Lung microvascular endothelial cell (primary cell): ENCODE data around the gene SPP1. TPM values are rescaled to one million over a fixed set of nuclear protein-coding genes. Genes with fewer than 3 reads are reported as not detected.
"Not testable (repeated sequence)": the region's sequence is repeated elsewhere in the genome, so short reads cannot be mapped to it uniquely, and the experiment has no call there.

Experiments
- DNase-seq, 2 donors: peaks; one replicate each; pipeline versions ENCODE4 v3.0.0 to v3.0.0-alpha.2; 2010; ENCODE audit warnings: low read depth in 2 of 2
- total RNA-seq: library from RNA; depleted of rRNA; stranded (reverse); fragments of >200 nt; gene quantifications from 2 replicates; pipeline ENCODE4 v1.2.1, GENCODE V29; 2014

The SPP1 gene
- not detected in 2 replicates for total RNA-seq

DNA sequence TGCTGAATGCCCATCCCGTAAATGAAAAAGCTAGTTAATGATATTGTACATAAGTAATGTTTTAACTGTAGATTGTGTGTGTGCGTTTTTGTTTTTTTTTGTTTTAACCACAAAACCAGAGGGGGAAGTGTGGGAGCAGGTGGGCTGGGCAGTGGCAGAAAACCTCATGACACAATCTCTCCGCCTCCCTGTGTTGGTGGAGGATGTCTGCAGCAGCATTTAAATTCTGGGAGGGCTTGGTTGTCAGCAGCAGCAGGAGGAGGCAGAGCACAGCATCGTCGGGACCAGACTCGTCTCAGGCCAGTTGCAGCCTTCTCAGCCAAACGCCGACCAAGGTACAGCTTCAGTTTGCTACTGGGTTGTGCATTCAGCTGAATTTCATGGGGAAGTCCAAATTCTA, at the start of gene SPP1:
Gene SPP1, plus strand, starts transcription at position 249 of the 400 bp plus-strand sequence. CDS start 1,182 bp downstream, outside the sequence.
- DNase-seq, result no peak

- DNase-seq, result no peak
These were observed 48.9 kb upstream of the SPP1 start for GRCh38 chr4:87926554-87927098.

DNA sequence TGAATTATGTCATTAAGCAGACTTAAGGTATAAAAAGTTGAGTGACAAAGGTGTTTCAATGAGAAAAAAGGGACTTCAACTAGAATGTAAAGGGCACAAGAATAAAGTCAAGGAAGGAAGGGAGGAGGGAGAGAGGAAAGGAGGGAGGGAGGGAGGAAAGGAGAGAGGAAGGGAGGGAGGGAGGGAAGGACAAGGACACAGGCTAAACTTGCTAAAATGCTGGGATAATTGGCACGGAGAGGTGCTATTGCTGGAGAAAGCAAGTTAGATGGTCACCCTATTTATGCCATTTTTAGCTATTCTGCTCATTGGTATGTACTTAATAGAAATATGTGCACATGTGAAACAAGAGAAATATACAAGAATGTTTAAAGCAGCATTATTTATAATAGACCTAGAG, 44.9 kb upstream of the SPP1 start:
- no peak for DNase-seq

DNA sequence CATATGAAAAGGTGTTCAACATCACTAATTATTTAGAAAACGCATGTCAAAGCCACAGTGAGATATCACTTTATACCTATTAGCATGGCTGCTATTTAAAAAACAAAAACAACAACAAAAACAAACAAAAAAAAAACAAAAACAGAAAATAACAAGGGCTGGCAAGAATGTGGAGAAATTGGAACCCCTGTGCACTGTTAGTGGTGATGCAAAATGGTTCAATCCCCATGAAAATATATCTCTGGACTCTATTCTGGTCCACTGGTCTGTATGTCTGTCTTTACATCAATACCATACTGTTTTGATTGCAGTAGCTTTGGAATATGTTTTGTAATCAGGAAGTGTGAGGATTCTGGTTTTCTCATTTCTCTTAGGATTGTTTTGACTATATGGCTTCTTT, 43.6 kb upstream of the SPP1 start:
- no peak for DNase-seq

DNA sequence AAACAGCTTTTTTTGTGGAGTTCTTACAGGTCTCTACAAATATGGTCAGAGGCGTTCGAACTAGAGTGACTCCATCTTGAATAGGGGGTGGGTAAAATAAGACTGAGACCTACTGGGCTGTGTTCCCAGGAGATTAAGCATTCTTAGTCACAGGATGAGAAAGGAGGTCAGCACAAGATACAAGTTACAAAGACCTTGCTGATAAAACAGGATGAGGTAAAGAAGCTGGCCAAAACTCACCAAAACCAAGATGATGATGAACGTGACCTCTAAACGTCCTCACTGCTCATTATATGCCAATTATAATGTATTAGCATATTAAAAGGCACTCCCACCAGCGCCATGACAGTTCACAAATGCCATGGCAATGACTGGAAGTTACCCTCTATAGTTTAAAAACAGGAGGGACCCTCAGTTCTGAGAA, 42.8 kb upstream of the SPP1 start:
- DNase-seq, result no peak

DNA sequence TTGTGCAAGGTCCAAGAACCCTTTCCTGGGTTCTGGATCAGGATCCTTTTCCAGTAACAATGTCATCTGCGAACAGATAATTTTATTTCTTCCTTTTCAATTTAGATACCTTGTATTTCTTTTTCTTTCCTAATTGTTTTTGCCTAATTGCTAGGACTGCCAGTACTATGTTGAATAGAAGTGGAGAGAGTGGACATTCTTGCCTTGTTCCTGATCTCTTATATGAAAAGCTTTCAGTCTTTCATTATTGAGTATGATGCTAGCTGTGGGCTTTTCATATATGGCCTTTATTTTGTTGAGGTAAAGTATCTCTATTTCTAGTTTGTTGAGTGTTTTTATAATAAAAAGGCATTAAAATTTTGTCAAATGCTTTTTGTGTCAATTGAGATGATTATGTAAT, 42.2 kb upstream of the SPP1 start:
- no peak for DNase-seq

DNA sequence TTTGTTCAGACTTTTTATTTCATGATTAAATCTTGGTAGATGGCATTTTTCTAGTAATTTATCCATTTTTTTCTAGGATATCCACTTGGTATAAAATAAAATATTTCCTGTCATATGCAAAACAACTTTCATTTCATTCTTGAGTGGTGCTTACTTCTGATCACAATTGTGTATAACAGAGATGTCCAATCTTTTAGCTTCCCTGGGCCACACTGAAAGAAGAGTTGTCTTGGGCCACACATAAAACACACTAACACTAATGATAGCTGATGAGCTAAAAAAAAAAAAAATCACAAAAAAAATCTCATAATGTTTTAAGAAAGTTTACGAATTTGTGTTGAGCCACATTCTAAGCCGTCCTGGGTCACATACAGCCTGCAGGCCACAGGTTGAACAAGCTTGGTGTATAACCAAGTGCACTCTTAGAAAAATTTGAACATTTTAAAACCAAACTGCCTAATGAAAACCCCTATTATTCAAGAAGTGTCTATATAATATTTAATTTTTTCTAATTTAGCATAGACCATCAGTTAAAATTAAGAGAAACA, 41.3 kb upstream of the SPP1 start:
- DNase-seq, result no peak

DNA sequence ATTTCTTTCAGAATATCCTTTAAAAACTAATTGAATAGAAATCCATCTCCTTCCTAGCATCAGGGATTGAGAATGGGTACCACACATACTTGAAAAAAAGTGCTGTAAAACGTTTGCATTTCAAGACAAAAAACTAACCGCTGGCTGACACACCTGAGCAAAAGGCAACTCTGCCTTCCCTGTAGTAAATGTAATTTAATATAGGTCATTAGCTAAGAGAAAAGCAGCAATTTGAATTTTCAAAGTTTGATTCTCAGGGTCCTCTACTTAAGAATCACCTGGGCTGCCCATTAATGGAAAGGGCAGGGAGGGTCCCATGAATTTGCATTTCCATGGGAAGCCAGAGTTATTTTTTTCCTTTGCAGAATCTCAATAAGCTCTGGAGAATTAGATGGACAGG, 40.5 kb upstream of the SPP1 start:
- DNase-seq, result no peak

- DNase-seq, result not testable (repeated sequence)
These were observed 39.6 kb upstream of the SPP1 start for GRCh38 chr4:87935954-87936353.

- no peak for DNase-seq
These were observed 38.0 kb upstream of the SPP1 start for GRCh38 chr4:87937523-87937922.

DNA sequence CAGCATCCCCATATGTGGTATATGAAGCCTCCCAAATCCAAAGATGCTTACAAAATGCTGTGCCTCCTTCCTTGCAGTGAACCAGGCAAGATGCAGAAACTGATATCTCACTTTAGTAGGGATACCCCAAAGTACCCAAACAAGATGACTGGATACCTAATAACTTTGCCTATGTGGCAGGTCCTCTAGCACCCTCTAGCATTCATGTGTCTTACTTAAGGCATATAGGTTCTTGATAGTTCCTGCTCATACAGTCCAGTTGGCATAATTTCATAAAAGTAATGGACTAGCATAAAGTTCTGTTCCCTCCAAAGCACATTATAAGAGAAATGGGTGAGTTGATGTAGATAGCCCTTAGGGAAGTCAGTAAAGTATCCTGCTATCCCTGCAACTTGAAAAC, 36.8 kb upstream of the SPP1 start:
- DNase-seq, result no peak

- no peak for DNase-seq
These were observed 35.4 kb upstream of the SPP1 start for GRCh38 chr4:87939978-87940690.

- DNase-seq, result not testable (repeated sequence)
These were observed 34.7 kb upstream of the SPP1 start for GRCh38 chr4:87940809-87941208.

DNA sequence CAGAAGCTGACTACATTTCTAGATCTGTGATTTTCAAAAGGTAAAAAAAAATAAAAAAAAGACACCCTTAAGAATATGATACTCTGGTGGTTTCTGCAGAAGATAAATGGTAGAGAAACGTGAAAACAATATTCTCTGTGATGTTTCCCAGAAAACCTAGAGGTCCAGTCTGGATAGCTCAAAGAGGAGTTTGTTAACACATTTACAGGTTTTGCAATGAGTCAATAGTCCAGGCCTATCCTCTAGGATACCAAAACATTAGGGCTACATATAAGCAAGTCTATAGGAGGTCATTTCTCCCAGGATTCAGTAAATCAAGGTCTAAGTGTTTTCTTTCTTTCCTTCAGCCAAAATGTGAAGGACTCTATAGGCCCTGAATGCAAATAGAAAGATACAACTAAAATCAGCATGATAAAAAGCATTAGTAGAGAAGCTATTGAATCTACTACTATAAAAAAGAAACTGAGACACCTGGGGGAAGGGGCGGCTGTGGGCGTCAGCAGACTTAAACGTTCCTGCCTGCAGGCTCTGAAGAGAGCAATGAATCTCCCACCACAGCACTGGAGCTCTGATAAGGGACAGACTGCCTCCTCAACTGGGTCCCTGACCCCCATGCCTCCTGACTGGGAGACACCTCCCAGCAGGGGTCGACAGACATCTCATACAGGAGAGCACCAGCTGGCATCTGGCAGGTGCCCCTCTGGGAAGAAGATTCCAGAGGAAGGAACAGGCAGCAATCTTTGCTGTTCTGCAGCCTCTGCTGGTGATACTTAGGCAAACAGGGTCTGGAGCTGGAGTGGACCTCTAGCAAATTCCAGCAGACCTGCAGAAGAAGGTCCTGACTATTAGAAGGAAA, 33.7 kb upstream of the SPP1 start:
- no peak for DNase-seq

- DNase-seq, result no peak
These were observed 31.8 kb upstream of the SPP1 start for GRCh38 chr4:87943660-87944149.

GRCh38 chr4:87944967-87945366, 30.5 kb upstream of the SPP1 start:
- DNase-seq, result no peak

- DNase-seq, result no peak
These were observed 28.7 kb upstream of the SPP1 start for GRCh38 chr4:87946766-87947165.

DNA sequence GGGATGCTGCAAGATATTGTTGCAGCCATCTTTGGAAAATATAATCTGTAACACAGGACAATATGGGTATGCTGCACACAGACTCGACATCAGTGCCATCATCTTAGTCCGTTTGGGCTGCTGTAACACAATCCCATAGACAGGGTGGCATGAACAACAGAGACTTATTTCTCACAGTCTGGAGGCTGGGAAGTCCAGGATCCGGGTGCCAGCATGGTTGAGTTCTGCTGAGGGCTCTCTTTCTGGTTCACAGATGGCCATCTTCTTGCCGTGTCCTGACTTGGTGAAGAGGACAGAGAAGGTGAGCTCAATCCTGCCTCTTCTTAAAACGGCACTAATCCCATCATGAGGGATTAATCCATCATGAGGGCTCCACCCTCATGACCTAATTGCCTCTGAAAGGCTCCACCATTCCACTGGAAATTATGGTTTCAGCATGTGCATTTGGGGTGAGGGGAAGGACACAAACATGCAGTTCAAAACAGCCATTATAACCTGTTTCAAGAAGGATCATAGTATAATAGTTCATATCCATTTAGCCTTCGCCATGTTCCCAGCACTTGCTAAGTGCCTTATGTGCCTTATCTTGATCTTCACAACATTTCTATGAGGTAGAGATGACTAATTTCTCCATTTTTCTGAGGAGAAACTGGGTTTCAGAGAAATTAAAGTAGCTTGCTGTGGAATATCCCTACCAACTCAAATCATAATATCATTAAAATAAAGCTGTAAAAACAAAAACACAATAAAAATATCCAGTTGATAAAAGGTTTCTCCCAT, 27.9 kb upstream of the SPP1 start:
- DNase-seq, result peak in 1 of 2 donors; percentile 13

DNA sequence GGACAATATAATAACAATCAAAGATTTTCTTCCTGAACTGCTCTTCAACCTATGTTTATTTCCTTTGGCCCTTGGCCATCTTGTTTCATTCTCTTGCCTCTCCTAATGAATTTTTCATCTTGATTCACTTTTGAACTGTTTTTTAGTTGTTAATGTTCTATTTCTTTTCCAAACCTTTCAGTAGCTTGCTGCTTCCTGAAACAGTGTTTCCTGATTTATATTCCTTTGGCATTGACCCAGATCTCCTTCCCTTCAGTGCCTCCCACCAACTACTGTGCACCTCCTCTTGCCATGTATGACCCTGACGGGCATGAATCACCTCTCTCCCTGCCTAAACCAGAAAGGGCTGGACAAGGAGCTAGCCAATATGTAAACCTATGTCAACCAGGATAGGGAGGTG, 25.6 kb upstream of the SPP1 start:
- peak; percentile 51 to 82 for DNase-seq

GRCh38 chr4:87950493-87950892, 25.0 kb upstream of the SPP1 start:
- DNase-seq, result peak in 1 of 2 donors; percentile 5

DNA sequence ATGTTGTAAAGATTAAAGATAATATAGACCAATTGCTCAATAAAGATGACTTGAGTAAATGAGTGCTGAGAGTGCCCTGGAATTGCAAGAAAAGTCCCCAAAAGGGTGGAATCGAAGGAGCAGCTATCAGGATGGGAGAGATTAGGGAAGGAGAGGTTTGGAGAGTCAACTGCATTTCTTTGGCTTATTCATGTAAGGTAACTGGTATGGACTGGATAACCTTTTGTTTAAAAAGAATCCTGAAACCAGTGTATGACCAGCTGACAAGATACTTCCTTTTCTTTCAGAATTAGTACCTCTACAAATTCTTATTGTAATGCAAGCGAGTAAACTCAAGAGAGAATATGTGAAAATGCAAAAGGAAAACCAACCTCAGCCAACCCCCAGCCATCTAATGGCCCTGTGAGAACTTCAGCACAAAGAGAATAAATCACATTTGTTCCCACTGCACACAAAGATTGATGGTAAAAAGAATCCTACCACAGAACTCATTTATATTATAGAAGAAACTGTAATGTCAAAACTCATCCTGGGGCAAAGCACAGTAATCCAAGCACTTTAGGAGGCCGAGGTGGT, 24.5 kb upstream of the SPP1 start:
- no peak for DNase-seq
